PFSK-1 (cell line): Measurements from ENCODE around the gene DAGLA.

Source experiments
- FOXP2 ChIP-seq: optimal IDR thresholded peaks from 2 replicates; pipeline ENCODE3; 2011; ENCODE audit warnings: borderline replicate concordance, control low read depth, inconsistent platforms; ENCODE audit not compliant: insufficient read depth; ENCODE audit errors: extremely low read length, extremely low read depth
- POLR2AphosphoS5 ChIP-seq: IDR thresholded peaks from 2 replicates; pipeline ENCODE4 v1.6.1; 2012; ENCODE audit warnings: low read depth, mild to moderate bottlenecking, control low read depth, low read length, moderate library complexity
- SIN3A ChIP-seq: IDR thresholded peaks from 2 replicates; pipeline ENCODE4 v1.6.1; 2012; ENCODE audit warnings: mild to moderate bottlenecking, low read length, moderate library complexity, borderline replicate concordance; ENCODE audit not compliant: insufficient read depth
- TAF1 ChIP-seq: IDR thresholded peaks from 2 replicates; pipeline ENCODE4 v1.6.1; 2012; ENCODE audit warnings: low read length, control low read depth, borderline replicate concordance; ENCODE audit not compliant: insufficient read depth
- TF ChIP-seq, protein P1 (sequence below), 2 experiments: IDR thresholded peaks; 2 replicates each; pipeline versions ENCODE4 v1.6.1 to v1.8.0; 2011 to 2012; ENCODE audit warnings: low read depth in 2 of 2, low read length in 2 of 2, control low read depth in 1 of 2, inconsistent platforms in 1 of 2, mild to moderate bottlenecking in 1 of 2, moderate library complexity in 1 of 2; ENCODE audit not compliant: insufficient read depth in 1 of 2

Gene DAGLA

DNA sequence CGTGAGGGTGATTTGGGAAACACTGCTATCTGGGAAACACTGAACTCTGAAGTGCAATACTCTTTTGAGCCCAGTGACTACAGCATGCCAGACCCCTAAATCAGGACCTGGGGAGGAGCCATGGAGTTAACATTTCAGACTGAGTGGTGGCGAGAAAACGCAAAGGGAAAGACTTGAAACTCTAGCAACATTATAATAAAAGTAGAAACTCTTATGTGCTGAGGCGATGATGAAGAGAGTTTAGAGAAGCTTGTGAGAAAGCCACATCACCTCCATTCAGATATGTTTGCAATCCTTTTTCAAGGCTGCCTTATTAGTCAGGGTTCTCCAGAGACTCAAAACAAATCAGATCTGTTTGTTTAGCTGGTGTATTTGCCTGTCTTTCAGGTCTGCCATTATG is 114.4 kb downstream of the DAGLA start:
- TF ChIP-seq FOXP2 (no peak), TAF1 (no peak), POLR2AphosphoS5 (no peak), SIN3A (no peak)
- TF ChIP-seq, protein P1, sequence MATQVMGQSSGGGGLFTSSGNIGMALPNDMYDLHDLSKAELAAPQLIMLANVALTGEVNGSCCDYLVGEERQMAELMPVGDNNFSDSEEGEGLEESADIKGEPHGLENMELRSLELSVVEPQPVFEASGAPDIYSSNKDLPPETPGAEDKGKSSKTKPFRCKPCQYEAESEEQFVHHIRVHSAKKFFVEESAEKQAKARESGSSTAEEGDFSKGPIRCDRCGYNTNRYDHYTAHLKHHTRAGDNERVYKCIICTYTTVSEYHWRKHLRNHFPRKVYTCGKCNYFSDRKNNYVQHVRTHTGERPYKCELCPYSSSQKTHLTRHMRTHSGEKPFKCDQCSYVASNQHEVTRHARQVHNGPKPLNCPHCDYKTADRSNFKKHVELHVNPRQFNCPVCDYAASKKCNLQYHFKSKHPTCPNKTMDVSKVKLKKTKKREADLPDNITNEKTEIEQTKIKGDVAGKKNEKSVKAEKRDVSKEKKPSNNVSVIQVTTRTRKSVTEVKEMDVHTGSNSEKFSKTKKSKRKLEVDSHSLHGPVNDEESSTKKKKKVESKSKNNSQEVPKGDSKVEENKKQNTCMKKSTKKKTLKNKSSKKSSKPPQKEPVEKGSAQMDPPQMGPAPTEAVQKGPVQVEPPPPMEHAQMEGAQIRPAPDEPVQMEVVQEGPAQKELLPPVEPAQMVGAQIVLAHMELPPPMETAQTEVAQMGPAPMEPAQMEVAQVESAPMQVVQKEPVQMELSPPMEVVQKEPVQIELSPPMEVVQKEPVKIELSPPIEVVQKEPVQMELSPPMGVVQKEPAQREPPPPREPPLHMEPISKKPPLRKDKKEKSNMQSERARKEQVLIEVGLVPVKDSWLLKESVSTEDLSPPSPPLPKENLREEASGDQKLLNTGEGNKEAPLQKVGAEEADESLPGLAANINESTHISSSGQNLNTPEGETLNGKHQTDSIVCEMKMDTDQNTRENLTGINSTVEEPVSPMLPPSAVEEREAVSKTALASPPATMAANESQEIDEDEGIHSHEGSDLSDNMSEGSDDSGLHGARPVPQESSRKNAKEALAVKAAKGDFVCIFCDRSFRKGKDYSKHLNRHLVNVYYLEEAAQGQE (IDR thresholded peaks at IDR 0.05; ENCODE audit: insufficient read depth in 1 of 2, low read depth in 2 of 2, low read length in 2 of 2): no peak

DNA sequence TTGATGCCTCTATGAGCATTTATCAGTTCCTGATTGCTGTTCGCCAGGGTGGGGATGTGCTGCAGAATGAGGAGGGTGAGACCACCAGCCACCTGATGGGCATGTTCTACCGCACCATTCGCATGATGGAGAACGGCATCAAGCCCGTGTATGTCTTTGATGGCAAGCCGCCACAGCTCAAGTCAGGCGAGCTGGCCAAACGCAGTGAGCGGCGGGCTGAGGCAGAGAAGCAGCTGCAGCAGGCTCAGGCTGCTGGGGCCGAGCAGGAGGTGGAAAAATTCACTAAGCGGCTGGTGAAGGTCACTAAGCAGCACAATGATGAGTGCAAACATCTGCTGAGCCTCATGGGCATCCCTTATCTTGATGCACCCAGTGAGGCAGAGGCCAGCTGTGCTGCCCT is 115.3 kb downstream of the DAGLA start:
- TF ChIP-seq FOXP2: no peak
- no peak for TF ChIP-seq SIN3A
- TF ChIP-seq TAF1: no peak
- TF ChIP-seq, protein P1 (IDR thresholded peaks at IDR 0.05; ENCODE audit: insufficient read depth in 1 of 2, low read depth in 2 of 2, low read length in 2 of 2): no peak
- no peak for TF ChIP-seq POLR2AphosphoS5

DNA sequence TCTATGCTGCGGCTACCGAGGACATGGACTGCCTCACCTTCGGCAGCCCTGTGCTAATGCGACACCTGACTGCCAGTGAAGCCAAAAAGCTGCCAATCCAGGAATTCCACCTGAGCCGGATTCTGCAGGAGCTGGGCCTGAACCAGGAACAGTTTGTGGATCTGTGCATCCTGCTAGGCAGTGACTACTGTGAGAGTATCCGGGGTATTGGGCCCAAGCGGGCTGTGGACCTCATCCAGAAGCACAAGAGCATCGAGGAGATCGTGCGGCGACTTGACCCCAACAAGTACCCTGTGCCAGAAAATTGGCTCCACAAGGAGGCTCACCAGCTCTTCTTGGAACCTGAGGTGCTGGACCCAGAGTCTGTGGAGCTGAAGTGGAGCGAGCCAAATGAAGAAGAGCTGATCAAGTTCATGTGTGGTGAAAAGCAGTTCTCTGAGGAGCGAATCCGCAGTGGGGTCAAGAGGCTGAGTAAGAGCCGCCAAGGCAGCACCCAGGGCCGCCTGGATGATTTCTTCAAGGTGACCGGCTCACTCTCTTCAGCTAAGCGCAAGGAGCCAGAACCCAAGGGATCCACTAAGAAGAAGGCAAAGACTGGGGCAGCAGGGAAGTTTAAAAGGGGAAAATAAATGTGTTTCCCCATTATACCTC is 115.8 kb downstream of the DAGLA start:
- TF ChIP-seq POLR2AphosphoS5: no peak
- TF ChIP-seq, protein P1 (IDR thresholded peaks at IDR 0.05; ENCODE audit: insufficient read depth in 1 of 2, low read depth in 2 of 2, low read length in 2 of 2): no peak
- TF ChIP-seq SIN3A: no peak
- TF ChIP-seq FOXP2: no peak
- no peak for TF ChIP-seq TAF1
